Right forelimb (tissue), 1 donor: ENCODE data around the gene TNIP1.

Experiments used
- DNase-seq: peaks from one replicate; pipeline ENCODE4 v3.0.0-alpha.2; 2018

The TNIP1 gene

DNA sequence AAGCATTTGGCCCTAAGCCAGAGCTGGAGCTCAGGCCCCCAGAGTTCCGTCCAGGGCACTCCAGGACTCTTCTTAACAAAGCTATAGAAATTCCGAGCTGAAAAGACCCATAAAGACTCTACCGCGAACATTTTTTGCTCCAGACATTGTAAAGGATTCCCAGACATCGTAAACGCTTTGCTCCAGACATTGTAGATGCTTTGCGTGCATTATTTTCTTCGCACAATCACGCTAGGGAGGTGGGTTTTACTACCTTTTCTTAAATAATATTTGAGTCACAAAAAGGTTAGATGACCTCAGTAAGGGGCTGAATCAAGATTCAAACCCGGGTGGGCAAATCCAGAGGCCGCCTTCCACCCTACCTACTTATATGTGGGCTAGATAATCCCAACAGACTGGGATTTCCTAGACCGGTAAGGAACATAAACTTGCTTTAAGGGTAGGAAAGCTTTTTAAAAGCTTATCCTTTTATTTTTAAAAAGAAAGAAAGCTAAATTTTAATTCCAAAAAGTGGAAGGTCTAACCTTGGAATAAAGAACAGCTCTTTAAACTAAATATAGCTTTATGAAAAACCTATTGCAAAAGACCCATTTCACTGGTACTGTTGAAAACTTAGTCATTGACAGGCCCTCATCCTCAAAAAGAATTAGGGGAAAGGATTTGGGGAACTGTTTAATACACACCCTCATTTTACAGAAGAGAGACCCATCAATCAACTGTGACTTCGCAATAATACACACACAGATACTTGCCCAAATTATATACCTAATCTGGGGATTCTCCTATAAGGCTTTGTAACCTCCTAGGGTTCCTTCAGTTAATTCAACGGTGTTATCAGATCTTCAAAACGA, 822 bp upstream of the TNIP1 start:
- no peak for DNase-seq

GRCh38 chr5:151079838-151080612, 809 bp downstream of the TNIP1 start:
- no peak for DNase-seq

DNA sequence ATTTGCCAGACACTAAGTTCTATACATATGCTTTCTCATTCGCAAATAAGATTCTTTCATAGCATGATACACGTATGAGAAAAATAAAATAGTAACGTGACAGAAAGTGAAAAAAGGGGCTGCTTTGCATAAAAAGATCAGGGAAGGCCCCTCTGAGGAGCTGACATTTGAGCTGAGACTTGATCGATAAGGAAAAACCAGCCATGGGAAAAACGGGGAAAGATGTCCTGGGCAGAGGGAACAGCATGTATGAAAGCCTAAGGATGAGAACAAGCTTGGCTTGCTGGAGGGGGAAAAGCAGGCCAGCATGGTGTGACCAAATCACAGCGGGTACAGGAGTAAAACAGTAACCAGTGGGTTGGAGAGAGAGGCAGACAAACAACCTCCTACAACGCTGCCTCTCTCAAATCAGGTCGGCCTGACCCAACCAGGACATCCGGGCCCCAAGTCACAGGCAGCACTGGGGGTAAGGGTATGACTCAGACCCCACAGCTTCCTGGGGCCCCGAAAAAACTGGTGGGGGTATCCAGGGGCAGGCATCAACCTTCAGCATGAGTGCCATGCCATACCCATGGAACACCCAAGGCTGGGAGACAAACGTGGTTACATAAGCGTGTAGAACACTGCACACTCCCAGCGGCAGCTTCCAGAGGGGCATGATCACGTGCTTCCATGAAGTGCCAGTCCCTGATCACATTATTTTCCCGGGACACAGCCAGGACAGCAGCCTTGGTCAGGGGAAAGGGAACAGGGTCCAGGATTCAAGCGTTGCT, 2.2 kb downstream of the TNIP1 start:
- no peak for DNase-seq

DNA sequence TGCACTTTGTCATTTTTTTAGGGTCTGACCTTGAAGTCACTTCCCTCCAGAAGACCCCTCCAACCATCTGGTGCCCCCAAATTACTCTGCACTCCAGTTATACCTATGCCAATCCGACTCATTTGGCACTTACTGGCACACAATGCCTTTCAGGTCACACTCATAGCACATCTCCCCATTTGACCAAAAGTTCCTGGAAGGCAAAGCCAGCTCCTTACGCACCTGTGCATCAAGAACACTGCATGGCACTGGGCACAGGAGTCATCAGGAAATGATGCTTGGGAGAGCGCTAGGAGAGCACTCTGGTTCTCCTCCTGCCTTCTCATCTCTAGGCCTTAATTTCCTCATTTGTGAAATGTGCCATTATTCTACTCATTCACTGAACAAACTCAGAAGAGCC, 2.9 kb downstream of the TNIP1 start:
- no peak for DNase-seq

DNA sequence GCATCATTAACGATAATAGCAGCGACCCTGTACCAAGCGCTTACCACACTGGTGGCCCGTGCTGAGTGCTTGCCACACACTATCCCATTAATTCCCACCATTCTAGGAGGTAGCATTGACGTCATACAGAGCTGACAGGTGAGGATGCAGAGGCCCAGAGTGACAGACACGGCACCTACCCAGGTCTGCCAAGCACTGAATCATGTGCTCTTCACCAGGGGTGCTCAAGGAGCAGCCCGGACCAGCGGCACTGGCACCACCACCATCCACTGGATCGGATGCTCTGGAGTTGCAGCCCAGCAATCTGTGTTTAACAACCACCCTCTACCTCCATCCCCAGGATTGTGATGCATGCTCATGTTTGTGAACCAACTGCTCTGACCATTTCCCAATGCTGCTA, 3.4 kb downstream of the TNIP1 start:
- DNase-seq: no peak

GRCh38 chr5:151076616-151077015, 4.2 kb downstream of the TNIP1 start:
- DNase-seq: no peak

DNA sequence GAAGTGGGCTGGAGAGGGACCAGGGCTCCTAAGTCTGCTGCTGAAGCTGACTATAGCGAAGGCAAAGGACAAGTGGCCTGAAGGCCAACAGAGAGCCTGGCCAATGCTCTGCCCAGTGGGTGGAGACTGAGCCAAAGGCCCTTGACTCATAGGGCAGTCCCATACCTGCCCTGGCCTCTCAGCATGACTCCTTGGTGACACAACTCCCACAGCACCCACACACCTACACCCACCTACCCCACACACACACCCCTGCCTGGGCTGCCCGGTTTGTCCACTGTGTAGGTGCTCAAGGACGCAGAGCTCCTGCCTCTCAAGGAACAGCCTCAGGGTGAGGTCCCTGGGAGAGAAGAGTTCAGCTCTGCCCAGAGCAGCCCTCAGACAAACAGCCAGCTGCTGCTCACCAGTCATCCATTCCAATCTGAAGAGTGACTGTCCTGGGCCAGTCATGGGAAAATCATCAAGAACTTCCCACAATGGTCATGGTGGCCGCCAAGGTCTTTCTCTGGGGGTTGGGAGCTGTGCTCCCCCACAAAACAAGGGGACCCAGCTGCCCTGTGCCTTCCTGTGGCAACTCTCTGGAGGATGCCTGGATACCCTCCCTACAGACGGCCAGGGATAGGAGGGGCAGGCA, 5.0 kb downstream of the TNIP1 start:
- DNase-seq: no peak

DNA sequence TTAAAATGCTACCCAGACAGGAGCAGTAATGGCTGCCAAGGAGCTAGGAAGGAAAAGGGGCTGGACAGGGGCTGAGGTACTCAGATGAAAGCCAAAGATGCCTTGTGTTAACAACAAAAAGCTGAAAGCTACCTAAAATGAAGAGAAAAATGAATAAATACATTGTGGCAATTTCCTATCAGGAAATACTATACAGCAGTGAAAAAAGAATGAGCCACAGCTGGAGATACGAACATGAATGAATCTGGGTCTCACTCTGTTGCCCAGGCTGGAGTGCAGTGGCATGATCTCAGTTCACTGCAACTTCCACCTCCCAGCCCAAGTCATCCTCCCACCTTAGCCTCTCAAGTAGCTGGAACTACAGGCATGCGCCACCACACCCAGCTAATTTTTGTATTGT, 6.3 kb downstream of the TNIP1 start:
- DNase-seq: no peak

DNA sequence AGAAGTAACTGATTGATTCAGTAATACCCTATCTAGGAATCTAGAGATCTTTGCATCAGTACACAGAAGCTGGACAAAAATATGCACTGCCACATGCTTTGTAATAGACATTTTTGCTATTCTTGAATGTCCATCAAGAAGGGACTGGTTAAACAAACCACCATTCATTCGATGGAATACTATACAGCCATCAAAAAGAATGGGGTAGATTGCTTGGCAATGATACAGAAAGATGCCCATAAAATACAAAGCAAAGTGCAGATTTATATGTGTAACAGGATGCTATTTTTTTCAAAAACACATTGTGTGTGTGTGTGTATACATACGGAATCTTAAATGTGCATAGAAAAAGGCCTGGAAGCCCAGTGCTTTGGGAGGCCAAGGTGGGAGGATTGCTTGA, 7.6 kb downstream of the TNIP1 start:
- DNase-seq: no peak

GRCh38 chr5:151072630-151073025, 8.2 kb downstream of the TNIP1 start:
- no peak for DNase-seq

DNA sequence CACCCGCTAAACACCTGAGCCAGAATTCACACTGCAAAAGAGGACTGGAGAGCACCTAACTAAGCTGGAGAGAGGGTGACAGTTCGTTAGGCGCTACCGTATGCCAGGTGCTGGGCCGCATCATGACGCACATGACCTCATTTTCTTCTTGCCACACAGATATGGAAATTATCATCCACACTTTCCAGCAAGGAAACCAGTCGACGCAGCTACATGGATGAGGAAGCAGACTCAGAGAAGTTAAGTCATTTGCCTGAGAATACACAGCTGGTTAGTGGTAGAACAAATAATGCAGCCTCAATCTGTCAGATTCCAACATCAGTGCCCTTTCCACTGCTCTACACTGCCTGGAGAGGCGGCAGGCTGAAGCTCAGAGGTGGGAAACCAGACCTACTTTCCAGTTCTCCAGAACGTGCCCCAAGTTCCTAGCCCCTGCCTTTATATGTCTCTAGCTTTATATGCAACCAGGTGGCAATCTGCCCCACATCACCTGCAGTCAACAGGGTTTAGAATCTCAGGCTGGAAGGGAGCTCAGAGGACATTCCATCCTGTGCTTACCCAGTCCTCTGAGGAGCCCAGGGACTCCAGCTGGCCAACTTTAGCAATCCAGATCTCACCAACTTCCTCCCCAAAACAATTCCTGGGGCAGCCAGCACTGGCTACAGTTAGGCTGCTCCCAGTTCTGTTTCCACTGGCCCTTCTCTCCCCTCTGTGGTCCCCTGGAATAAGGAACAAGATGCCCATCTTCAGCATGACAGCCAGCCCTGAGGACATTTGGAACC, 8.8 kb downstream of the TNIP1 start:
- no peak for DNase-seq

- DNase-seq: no peak
These were observed 9.8 kb downstream of the TNIP1 start for GRCh38 chr5:151071021-151071420.

DNA sequence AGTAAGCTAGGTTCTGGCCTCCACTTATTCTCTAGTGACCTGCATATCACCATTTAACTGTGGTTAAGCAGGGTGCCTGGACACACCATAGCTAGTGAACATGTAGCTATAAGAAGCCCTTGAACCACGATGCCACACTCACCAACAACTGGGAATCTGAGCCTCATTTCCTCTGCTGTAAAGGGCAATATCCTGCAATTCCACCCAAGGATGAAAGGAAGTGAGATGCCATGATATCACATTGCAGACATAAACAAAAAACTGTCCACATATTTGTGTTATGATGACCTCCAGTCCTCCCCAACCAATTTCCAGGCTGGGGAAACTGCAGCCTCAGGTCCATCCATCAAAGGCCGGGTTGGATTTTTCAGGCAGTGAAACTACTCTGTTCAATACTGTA, 10.4 kb downstream of the TNIP1 start:
- DNase-seq: no peak

- no peak for DNase-seq
These were observed 12.2 kb downstream of the TNIP1 start for GRCh38 chr5:151068433-151069197.

DNA sequence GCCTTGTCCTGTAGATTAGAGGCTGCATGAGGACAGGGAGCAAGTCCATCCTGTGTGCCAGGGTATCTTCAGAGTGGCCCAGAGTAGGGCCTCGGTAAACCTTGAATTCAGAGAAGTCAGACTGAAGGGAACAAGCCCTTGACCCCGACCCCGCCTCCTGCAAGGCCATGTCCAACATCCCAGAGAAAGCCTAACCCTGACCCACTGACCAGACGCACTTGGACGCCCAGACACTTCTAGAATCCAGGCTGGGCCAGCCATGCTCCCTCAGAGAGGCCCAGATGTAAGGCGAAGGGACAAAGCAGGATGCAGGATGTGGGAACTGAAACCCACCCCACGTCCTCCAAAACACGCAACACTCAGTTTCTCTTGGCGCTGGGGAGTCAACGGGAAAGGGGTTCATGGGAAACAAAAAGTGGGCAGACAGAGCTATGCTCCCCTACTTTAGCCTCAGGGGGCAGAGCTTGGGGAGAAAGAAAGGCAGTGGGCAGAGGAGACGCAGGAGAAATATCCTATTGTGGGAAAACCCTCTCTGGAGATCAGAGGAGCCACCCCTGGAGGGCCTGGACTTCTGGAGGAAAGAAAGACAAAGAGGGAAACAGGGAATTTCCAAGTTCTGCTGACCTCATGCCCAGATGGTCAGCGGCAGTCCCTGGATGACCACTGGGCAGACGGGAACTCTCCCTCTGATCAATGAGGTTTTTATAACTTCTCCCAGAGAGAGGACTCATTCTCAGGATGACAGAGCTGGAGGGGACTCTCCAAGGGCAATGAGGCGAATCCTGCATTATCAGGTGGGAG, 13.0 kb downstream of the TNIP1 start:
- DNase-seq: no peak

DNA sequence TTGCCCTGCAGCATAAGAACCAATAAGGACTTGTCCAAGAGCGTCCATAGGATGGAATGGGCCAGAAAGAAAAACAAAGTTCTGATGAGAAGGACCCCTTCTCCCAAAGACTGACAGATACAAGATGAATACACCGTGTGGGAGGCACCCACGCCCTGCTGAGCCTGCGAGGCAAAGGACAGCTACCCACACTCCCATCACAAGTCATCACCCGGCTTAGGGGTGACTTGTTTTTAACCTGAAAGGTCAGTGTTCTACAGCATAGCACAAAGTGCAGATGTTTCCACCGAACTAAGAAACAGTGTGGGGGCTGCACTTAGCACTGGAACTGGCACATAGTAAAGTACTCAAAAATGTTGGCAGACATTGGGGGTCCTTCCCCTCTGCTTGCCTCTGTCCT, 13.9 kb downstream of the TNIP1 start:
- DNase-seq: no peak

- no peak for DNase-seq
These were observed 15.2 kb downstream of the TNIP1 start for GRCh38 chr5:151065609-151066008.

DNA sequence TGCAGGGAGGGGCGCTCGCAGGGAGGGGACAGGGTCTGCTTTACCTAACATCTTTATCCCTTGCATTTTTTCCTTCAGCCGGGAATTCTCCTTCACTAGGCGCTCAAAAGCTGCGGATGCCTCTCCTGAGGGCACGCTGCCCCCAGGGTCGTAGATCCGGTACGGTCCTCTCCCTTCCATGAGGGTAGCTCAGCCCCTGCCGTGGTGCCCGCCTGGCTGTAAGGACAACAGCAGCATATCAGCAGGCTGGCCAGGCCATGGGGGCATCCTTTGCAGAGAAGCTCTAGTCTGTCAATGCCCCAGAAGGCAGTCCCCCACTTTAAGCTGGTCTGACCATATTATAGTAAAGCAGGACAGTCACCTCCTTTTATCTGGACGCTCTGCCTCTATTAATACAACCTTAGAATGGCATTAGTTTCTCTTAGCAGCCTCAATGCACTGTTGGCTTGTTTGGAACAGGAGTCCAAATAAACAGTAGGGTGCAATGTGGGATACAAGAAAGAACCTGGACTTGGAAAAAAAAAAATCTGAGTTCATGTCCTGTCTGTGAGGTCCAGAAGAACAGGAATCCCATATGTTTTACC, 15.8 kb downstream of the TNIP1 start:
- DNase-seq: no peak

GRCh38 chr5:151063142-151063989, 17.5 kb downstream of the TNIP1 start:
- no peak for DNase-seq
